Suprapubic skin (tissue), 4 donors: ENCODE results near the gene PRCD. TPM values are rescaled to one million over a fixed set of nuclear protein-coding genes. Genes with fewer than 3 reads are reported as not detected.

Source experiments
- DNase-seq, 2 donors: peaks; one replicate each; pipeline ENCODE4 v3.0.0-alpha.2; 2019; ENCODE audit warnings: low spot score in 2 of 2
- H3K27ac ChIP-seq: fragments of 200-600 bp; sonication (generic); one replicate; pipeline ENCODE4 v1.5.1; 2019
- H3K27me3 ChIP-seq: fragments of 200-600 bp; sonication (generic); one replicate; pipeline ENCODE4 v1.5.1; 2019
- H3K36me3 ChIP-seq: fragments of 200-600 bp; sonication (generic); one replicate; pipeline ENCODE4 v1.5.1; 2019
- H3K4me1 ChIP-seq: fragments of 200-600 bp; sonication (generic); one replicate; pipeline ENCODE4 v1.5.1; 2019
- H3K4me3 ChIP-seq: fragments of 200-600 bp; sonication (generic); one replicate; pipeline ENCODE4 v1.5.1; 2019; ENCODE audit warnings: mild to moderate bottlenecking
- H3K9me3 ChIP-seq: fragments of 200-600 bp; sonication (generic); one replicate; pipeline ENCODE4 v1.5.1; 2019
- EP300 ChIP-seq: sonication (generic); formaldehyde crosslinking; IDR thresholded peaks from one replicate; pipeline ENCODE4 v1.6.1; 2017; ENCODE audit warnings: antibody characterized with exemption
- POLR2A ChIP-seq, 2 donors: fragments of 450-650 bp; IDR thresholded peaks; one replicate each; pipeline ENCODE4 v1.6.1; 2017; ENCODE audit warnings: antibody characterized with exemption in 2 of 2, mild to moderate bottlenecking in 2 of 2, moderate library complexity in 2 of 2
- POLR2AphosphoS5 ChIP-seq, 3 donors: sonication (generic); formaldehyde crosslinking; IDR thresholded peaks; one replicate each; pipeline ENCODE4 v1.6.1; 2017; ENCODE audit warnings: antibody characterized with exemption in 3 of 3
- WGBS: methylation state at CpG from one replicate; pipeline ENCODE4 v1.1.5; 2018; 5-methylcytosine and 5-hydroxymethylcytosine counted together
- total RNA-seq, 4 donors: library from RNA; depleted of rRNA; stranded (reverse); fragments of >200 nt; gene quantifications; one replicate each; pipeline ENCODE4 v1.1.0, GENCODE V29; 2016
- TF ChIP-seq, protein P1 (sequence below), 2 donors: fragments of 200-600 bp in 1 of 2; fragments of 450-650 bp in 1 of 2; sonication (generic) in 1 of 2; IDR thresholded peaks; one replicate each; pipeline ENCODE4 v1.5.1; 2016 to 2019; ENCODE audit warnings: antibody characterized with exemption in 2 of 2, mild to moderate bottlenecking in 1 of 2, moderate library complexity in 1 of 2

The PRCD gene
- total RNA-seq, 4 donors from 2014 or later, result 1.3 to 2.8 (median 2.2) TPM; not detected in 1

DNA sequence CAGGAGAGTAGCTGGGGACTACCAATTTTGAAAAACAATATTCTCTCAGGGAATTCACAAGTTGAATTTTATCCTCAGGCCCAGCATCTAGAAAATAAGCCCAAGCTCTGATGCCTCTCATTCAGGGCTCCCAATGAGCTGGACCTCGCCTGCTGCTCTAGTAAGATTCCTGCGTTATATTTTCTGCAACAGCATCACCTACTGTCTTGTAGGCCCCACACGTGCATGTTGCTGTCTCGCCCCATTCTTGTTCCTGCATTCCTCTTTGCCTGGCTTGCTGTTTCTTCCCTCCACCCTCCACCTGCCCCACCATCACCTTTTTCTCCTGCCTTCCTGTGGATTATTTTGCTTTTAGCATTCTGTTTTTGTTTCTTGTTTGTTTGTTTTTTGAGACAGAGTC, 54.1 kb downstream of the PRCD start:
- DNase-seq, result no peak
- H3K27me3 ChIP-seq, result no peaks in the 10 kb centered on the region
- no peak overlapping the region for H3K4me3 ChIP-seq
- no peak for TF ChIP-seq POLR2A (IDR thresholded peaks at IDR 0.05)
- TF ChIP-seq, protein P1, sequence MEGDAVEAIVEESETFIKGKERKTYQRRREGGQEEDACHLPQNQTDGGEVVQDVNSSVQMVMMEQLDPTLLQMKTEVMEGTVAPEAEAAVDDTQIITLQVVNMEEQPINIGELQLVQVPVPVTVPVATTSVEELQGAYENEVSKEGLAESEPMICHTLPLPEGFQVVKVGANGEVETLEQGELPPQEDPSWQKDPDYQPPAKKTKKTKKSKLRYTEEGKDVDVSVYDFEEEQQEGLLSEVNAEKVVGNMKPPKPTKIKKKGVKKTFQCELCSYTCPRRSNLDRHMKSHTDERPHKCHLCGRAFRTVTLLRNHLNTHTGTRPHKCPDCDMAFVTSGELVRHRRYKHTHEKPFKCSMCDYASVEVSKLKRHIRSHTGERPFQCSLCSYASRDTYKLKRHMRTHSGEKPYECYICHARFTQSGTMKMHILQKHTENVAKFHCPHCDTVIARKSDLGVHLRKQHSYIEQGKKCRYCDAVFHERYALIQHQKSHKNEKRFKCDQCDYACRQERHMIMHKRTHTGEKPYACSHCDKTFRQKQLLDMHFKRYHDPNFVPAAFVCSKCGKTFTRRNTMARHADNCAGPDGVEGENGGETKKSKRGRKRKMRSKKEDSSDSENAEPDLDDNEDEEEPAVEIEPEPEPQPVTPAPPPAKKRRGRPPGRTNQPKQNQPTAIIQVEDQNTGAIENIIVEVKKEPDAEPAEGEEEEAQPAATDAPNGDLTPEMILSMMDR (IDR thresholded peaks at IDR 0.05), result no peak
- no peak for TF ChIP-seq POLR2AphosphoS5 (IDR thresholded peaks at IDR 0.05)
- no peak for TF ChIP-seq EP300
- WGBS, result 45% methylated on average over 4 of the region's 4 CpGs
- H3K27ac ChIP-seq, result peak overlapping the region; percentile 17
- H3K4me1 ChIP-seq, result peaks cover 20% of the 10 kb centered on the region
- H3K9me3 ChIP-seq, result no peaks in the 10 kb centered on the region
- no peaks in the 10 kb centered on the region for H3K36me3 ChIP-seq

DNA sequence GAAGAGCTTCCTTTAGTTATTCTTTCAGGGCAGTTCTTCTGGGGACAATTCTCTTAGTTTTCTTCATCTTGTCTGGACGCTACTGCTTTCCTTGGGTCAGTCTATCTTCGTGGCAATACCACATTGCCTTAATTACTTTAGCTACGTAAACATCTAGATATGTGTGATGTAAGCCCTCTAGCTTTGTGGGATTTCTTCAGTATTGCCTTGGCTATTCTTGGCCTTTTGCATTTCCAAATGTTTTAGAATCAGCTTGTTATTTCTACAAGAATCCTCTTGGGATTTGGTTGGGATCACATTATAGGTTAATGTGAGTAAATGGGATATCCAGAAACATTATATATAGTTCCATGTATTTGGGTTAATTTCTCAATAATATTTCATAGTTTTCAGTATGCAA, 54.8 kb downstream of the PRCD start:
- Histone ChIP-seq H3K9me3 (no peaks in the 10 kb centered on the region), H3K27me3 (no peaks in the 10 kb centered on the region), H3K4me1 (peaks cover 23% of the 10 kb centered on the region), H3K27ac (no peak overlapping the region), H3K36me3 (no peaks in the 10 kb centered on the region), H3K4me3 (no peak overlapping the region)
- 88% methylated on average over 3 of the region's 3 CpGs for WGBS
- TF ChIP-seq EP300 (no peak), POLR2AphosphoS5 (IDR thresholded peaks at IDR 0.05) (no peak), POLR2A (IDR thresholded peaks at IDR 0.05) (no peak)
- TF ChIP-seq, protein P1 (IDR thresholded peaks at IDR 0.05), result no peak
- DNase-seq, result no peak

Other genes with a start within 250 kb of the PRCD start
- 1 to 10 TPM; 2.3 to 3.1 (median 2.7) TPM for gene QRICH2, start 231.8 kb upstream of the PRCD start, total RNA-seq
- 10 to 100 TPM; 47.3 to 83.9 (median 63.8) TPM for gene PRPSAP1, start 186.1 kb upstream of the PRCD start, total RNA-seq
- 10 to 100 TPM; 10.5 to 17.9 (median 12.5) TPM for gene SPHK1, start 155.4 kb upstream of the PRCD start, total RNA-seq
- gene UBE2O, start 86.9 kb upstream of the PRCD start, total RNA-seq, result 10 to 100 TPM; 31.3 to 42.0 (median 37.7) TPM
- not detected for gene AANAT, start 72.4 kb upstream of the PRCD start, total RNA-seq
- 10 to 100 TPM; 45.9 to 82.6 (median 52.6) TPM for gene RHBDF2, start 38.6 kb upstream of the PRCD start, total RNA-seq
- 10 to 100 TPM in 2 of 4 donors, 1 to 10 TPM in 2; 2.8 to 18.2 (median 10.4) TPM for gene CYGB, start 2.3 kb upstream of the PRCD start, total RNA-seq
- 10 to 100 TPM; 71.1 to 94.3 (median 80.3) TPM for gene ST6GALNAC2, start 45.8 kb downstream of the PRCD start, total RNA-seq
- gene ST6GALNAC1, start 103.7 kb downstream of the PRCD start, total RNA-seq, result 1 to 10 TPM in 3 of 4 donors, under 1 TPM in 1; 0.38 to 3.7 (median 1.3) TPM
- 10 to 100 TPM; 44.5 to 67.8 (median 56.9) TPM for gene MXRA7, start 170.9 kb downstream of the PRCD start, total RNA-seq
- 10 to 100 TPM; 13.8 to 22.1 (median 17.7) TPM for gene JMJD6, start 186.6 kb downstream of the PRCD start, total RNA-seq
- gene METTL23, start 186.8 kb downstream of the PRCD start, total RNA-seq, result 10 to 100 TPM; 20.6 to 29.9 (median 23.0) TPM
- 100 to 1,000 TPM; 170 to 253 (median 186) TPM for gene SRSF2, start 197.3 kb downstream of the PRCD start, total RNA-seq
- gene MFSD11, start 198.1 kb downstream of the PRCD start, total RNA-seq, result 10 to 100 TPM; 31.5 to 78.8 (median 37.2) TPM